ENCODE measurements around the gene CCT2. TPM values are rescaled to one million over a fixed set of nuclear protein-coding genes. Genes with fewer than 3 reads are reported as not detected.
"Not testable (repeated sequence)": the region's sequence is repeated elsewhere in the genome, so short reads cannot be mapped to it uniquely, and the experiment has no call there.

Gene CCT2
- polyA plus RNA-seq, 3 donors, result 57.0 to 113 (median 99.0) TPM

DNA sequence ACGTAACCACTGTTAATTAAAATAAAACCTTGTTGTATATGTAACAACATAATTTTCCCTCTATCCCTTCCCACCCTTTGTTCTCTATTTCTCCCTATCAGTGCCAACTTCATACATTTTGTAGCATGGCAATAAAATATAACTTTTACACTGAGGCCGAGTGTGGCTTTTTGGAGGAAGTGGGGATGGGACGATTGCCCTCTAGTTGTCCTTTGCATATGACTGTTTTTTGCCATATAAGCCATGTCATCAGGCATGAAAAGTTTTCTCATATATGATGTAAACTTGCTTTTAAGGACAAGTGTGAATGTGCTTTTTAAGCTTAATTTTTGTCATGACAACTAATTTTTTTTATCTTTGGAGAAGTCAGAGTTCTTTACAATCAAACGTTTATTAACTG, 6.2 kb upstream of the CCT2 start:
- WGBS, 3 donors, result 75 to 88% (median 81%) methylated on average over 4 of the region's 4 CpGs
- no peak overlapping the region for H3K27ac ChIP-seq (ENCODE audit: low read depth, low read length)

- H3K27ac ChIP-seq (ENCODE audit: low read depth, low read length), result no peak overlapping the region
- WGBS, 3 donors, result 97 to 100% (median 100%) methylated on average over 1 of the region's 1 CpG
Observed at GRCh38 chr12:69580074-69580473, 5.2 kb upstream of the CCT2 start.

DNA sequence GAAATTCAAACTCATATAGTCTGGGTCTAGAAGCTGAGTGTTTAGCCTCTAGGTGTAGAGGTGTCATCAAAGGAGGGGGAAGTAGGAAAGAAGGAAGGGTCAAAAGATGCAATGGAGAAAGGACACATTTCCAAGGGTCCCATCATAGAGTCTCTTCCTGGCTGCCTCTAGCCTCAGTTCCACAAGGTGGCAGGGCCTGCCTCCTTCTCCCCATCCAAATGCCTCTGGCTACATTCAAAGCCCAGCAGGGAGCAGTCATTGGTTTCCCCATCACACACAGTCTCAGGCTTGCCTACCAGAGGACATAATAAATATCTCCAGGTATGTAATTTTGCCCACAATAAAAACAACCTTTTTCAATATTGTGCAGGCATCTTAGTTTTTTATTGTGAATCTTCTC, 2.1 kb upstream of the CCT2 start:
- no peak overlapping the region for H3K27ac ChIP-seq (ENCODE audit: low read depth, low read length)

DNA sequence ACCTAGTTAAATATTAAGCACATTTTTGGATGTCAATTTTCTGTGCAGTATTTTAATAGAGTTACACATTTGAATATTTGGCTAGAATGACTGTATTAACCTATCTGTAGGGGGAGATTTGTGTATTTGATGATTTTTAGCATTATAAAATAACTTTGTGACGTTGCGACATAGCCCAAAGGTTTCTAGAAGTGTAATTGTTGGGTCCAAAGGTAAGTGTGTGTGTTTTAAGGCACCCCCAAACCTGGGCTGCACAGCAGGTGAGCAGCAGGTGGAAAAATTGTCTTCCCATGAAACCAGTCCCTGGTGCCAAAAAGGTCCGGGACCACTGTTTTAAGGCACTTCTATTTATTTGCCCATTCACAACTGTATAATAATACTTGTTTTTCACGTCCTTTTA, 3.3 kb downstream of the CCT2 start:
- no peak overlapping the region for H3K27ac ChIP-seq (ENCODE audit: low read depth, low read length)
- WGBS, 3 donors, result 88 to 93% (median 92%) methylated on average over 4 of the region's 4 CpGs

- no peak overlapping the region for H3K27ac ChIP-seq (ENCODE audit: low read depth, low read length)
- 89 to 95% (median 92%) methylated on average over 2 of the region's 2 CpGs for WGBS, 3 donors
Observed at GRCh38 chr12:69589082-69589481, 3.8 kb downstream of the CCT2 start.

DNA sequence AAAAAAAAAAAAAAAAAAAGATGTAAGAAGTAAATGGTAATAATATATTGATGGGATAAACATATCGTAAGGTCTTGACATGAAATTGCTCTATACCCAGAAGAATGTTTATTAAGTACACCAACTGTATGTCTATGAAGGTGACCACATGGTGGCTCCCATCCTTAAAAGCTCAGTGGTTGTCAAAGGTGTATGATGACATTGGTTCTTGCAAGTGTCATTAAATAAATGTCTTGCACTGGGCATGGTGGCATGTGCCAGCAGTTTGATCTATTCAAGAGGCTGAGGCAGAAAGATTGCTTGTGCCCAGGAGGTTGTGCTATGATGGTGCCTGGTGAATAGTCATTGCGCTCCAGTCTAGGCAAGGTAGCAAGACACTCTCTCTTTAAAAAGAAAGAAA, 10.4 kb downstream of the CCT2 start:
- 100% methylated on average over 2 of the region's 2 CpGs for WGBS, 3 donors
- H3K27ac ChIP-seq (ENCODE audit: low read depth, low read length), result no peak overlapping the region

GRCh38 chr12:69598174-69598753, 13.0 kb downstream of the CCT2 start:
- 32 to 61% (median 59%) methylated on average over 4 of the region's 4 CpGs for WGBS, 3 donors
- no peak overlapping the region for H3K27ac ChIP-seq (ENCODE audit: low read depth, low read length)

GRCh38 chr12:69600804-69601203, 15.5 kb downstream of the CCT2 start:
- no peak overlapping the region for H3K27ac ChIP-seq (ENCODE audit: low read depth, low read length)

- no peak overlapping the region for H3K27ac ChIP-seq (ENCODE audit: low read depth, low read length)
- WGBS, 3 donors, result 91 to 94% (median 92%) methylated on average over 6 of the region's 6 CpGs
Observed at GRCh38 chr12:69601962-69602685, 16.9 kb downstream of the CCT2 start.

DNA sequence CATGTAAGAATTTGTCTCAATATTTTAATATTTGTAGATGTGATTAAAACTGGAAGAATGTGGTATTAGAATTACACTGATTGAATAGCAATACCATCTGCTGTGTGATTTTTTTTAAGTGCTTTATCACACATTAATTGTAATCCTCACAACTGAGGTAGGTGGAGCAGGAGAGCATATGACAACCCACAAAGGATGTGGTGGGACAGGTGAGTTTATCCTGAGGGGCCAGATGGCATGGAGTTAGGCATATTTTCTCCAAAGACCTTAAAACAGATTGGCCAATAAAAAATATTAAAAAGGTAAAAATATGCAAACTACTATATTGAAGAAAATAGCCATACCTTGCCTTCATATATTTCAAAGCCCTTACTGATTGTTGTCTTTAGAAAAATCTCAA, 17.7 kb downstream of the CCT2 start:
- no peak overlapping the region for H3K27ac ChIP-seq (ENCODE audit: low read depth, low read length)

DNA sequence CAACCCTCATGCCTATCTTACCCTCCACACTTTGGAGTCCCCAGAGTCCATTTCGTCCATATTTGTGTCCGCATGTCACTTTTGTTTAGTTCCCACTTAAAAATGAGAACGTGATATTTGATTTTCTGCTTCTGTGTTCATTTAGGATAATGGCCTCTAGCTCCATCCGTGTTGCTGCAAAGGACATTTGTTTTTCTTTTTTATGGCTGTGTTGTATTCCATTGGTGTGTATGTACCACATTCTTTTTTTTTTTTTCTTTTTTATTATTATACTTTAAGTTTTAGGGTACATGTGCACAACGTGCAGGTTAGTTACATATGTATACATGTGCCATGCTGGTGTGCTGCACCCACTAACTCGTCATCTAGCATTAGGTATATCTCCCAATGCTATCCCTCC, 18.3 kb downstream of the CCT2 start:
- WGBS, 3 donors, result 96 to 99% (median 98%) methylated on average over 5 of the region's 6 CpGs
- not testable (repeated sequence) for H3K27ac ChIP-seq (ENCODE audit: low read depth, low read length)

DNA sequence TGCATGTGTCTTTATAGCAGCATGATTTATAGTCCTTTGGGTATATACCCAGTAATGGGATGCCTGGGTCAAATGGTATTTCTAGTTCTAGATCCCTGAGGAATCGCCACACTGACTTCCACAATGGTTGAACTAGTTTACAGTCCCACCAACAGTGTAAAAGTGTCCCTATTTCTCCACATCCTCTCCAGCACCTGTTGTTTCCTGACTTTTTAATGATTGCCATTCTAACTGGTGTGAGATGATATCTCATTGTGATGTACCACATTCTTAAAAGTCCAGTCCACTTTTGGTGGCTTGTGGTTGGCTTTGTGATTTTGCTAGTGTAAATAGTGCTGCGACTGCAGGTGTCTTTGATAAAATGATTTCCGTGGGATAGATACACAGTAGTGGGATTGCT, 19.0 kb downstream of the CCT2 start:
- H3K27ac ChIP-seq (ENCODE audit: low read depth, low read length), result not testable (repeated sequence)
- WGBS, 3 donors, result 73 to 88% (median 88%) methylated on average over 2 of the region's 3 CpGs

GRCh38 chr12:69608114-69608513, 22.9 kb downstream of the CCT2 start:
- WGBS, 3 donors, result 41 to 71% (median 56%) methylated on average over 2 of the region's 2 CpGs

GRCh38 chr12:69610126-69610525, 24.9 kb downstream of the CCT2 start:
- no peak overlapping the region for H3K27ac ChIP-seq (ENCODE audit: low read depth, low read length)
- WGBS, 3 donors, result 91 to 94% (median 94%) methylated on average over 15 of the region's 15 CpGs

More at GRCh38 chr12:69608114-69608513, 22.9 kb downstream of the CCT2 start:
- H3K27ac ChIP-seq (ENCODE audit: low read depth, low read length), result no peak overlapping the region

DNA sequence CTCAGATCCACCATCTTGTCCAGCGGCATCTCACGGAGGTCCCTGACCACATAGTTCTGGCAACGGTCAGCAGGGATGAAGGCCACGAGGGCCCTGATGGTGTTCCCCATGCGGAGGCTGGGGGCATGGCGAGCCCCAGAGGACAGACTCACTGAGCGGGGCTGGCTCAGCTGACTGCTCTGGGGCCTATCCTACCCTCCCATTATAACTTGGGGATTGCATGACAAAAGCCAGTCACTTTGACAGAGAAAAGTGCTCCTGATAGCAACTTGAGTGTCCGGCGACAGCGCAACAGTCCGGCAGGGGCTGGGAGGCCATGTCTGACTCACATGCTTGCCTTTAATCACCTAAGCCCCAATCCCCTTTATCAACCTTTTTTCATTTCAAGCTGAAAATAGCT, 25.5 kb downstream of the CCT2 start, which contains the start of gene LRRC10:
LRRC10 (minus strand) TSS at position 179 of the 400 bp plus-strand sequence; CDS start at position 110, 69 bp downstream.
- H3K27ac ChIP-seq (ENCODE audit: low read depth, low read length), result no peak within 1 kb of the TSS
- WGBS, 3 donors, result 93 to 97% (median 95%) methylated on average over 11 of the region's 11 CpGs

GRCh38 chr12:69613351-69613750, 28.1 kb downstream of the CCT2 start:
- H3K27ac ChIP-seq (ENCODE audit: low read depth, low read length), result no peak overlapping the region

DNA sequence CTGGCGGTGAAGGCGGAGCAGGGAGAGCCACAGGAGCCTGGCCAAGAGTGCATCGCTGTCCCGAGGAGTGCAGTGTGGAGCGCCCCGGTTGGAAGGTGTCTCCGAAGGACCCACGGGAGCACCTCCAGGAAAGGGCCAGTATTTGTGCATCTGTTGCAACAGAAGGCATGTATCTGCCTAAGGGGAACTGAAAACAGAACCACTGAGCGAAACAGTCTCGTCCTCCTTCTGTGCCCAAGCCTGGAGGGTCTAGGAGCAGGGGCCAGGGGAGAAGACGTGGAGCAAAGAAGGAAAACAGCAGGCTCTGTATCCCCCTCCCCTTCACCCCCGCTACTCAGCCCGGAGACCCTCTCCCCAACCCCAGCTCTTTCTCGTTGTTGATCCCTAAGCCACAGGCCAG, 30.8 kb downstream of the CCT2 start:
- no peak overlapping the region for H3K27ac ChIP-seq (ENCODE audit: low read depth, low read length)
- WGBS, 3 donors, result 76 to 82% (median 77%) methylated on average over 14 of the region's 14 CpGs

GRCh38 chr12:69619050-69619449, 33.8 kb downstream of the CCT2 start:
- WGBS, 3 donors, result 31 to 72% (median 41%) methylated on average over 6 of the region's 6 CpGs
- H3K27ac ChIP-seq (ENCODE audit: low read depth, low read length), result no peak overlapping the region

- 78 to 80% (median 80%) methylated on average over 4 of the region's 4 CpGs for WGBS, 3 donors
- no peak overlapping the region for H3K27ac ChIP-seq (ENCODE audit: low read depth, low read length)
Observed at GRCh38 chr12:69620077-69620476, 34.8 kb downstream of the CCT2 start.

DNA sequence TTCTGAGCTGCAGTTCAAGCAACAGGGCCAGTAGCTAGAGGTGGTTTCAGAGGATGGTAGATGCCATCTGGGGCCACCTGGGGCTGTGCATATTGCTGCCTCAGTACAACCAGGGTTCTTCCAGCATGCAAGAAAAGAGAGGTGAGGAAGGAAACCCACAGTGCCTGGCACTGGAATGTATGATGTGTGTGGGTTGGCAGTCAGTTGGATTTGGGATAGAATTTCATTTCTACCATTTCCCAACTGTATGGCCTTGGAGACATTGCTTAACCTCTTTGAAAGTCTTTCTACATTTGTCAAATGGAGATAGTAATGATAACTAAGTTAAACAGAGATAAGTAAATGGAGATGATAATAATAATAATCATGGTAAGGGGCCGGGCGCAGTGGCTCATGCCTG, 35.7 kb downstream of the CCT2 start:
- no peak overlapping the region for H3K27ac ChIP-seq (ENCODE audit: low read depth, low read length)
- 49 to 94% (median 84%) methylated on average over 2 of the region's 2 CpGs for WGBS, 3 donors

Data from adipose tissue (tissue), 3 donors.